Prostate gland (tissue), 2 donors: ENCODE data around the gene ENTPD1.

Source experiments
- POLR2A ChIP-seq: fragments of 450-650 bp; IDR thresholded peaks from one replicate; pipeline ENCODE4 v1.6.1; 2016; ENCODE audit warnings: antibody characterized with exemption, mild to moderate bottlenecking
- TF ChIP-seq, protein P1 (sequence below), 4 experiments: fragments of 200-600 bp in 2 of 4; fragments of 450-650 bp in 2 of 4; sonication (generic) in 2 of 4; IDR thresholded peaks; 1 replicate in 3 of 4; 2 replicates in 1 of 4; pipeline ENCODE4 v1.5.1; 2016 to 2019; ENCODE audit warnings: antibody characterized with exemption in 4 of 4, mild to moderate bottlenecking in 2 of 4, moderate library complexity in 2 of 4

DNA sequence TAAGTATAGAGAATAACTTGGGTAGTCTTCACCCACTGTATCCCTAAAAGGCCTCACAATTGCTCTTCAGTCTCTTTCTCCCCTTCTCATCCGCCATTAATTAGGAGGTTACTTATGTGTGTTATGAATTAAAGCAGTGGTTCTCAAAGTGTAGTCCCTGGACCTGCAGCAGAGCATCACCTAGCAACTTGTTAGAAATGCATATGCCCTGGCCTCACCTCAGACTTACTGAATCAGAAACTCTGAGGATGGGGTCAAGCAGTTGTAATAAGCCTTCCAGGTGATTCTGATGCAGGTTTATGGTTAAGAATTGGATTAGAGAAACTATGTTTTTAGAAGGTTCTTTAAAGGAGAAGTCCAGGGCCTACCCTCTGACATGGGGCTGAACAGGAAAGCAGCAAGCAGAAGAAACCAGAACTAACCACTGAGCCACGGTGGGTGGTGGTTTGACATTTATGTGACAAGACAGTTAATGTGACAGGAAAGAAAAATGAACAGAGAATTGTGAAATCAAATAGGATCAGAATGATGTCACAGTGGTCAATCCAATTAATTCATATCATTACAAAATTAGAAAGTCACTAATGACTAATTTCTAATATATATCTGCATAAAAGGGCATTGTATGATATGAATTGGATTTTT, 37.6 kb downstream of the ENTPD1 start:
- no peak for TF ChIP-seq POLR2A
- TF ChIP-seq, protein P1, sequence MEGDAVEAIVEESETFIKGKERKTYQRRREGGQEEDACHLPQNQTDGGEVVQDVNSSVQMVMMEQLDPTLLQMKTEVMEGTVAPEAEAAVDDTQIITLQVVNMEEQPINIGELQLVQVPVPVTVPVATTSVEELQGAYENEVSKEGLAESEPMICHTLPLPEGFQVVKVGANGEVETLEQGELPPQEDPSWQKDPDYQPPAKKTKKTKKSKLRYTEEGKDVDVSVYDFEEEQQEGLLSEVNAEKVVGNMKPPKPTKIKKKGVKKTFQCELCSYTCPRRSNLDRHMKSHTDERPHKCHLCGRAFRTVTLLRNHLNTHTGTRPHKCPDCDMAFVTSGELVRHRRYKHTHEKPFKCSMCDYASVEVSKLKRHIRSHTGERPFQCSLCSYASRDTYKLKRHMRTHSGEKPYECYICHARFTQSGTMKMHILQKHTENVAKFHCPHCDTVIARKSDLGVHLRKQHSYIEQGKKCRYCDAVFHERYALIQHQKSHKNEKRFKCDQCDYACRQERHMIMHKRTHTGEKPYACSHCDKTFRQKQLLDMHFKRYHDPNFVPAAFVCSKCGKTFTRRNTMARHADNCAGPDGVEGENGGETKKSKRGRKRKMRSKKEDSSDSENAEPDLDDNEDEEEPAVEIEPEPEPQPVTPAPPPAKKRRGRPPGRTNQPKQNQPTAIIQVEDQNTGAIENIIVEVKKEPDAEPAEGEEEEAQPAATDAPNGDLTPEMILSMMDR (IDR thresholded peaks at IDR 0.05) = no peak
